Measurements from ENCODE around the gene PRL.

GRCh38 chr6:22330941-22331340 lies 34.1 kb upstream of the PRL start:
- no peak for TF ChIP-seq RXRA (IDR thresholded peaks at IDR 0.05; ENCODE audit: insufficient read depth, low read depth, low read length)
- no peak for TF ChIP-seq GTF2F1 (IDR thresholded peaks at IDR 0.05; ENCODE audit: borderline replicate concordance, low read depth, low read length)
- no peak for TF ChIP-seq TAF1 (IDR thresholded peaks at IDR 0.05; ENCODE audit: low read depth, low read length)
- TF ChIP-seq BACH1 (IDR thresholded peaks at IDR 0.05; ENCODE audit: low read length): no peak
- TF ChIP-seq POLR2A (IDR thresholded peaks at IDR 0.05; ENCODE audit: control extremely low read depth in 1 of 2, low read depth in 2 of 2, low read length in 2 of 2): no peak
- TF ChIP-seq CREB1 (IDR thresholded peaks at IDR 0.05): no peak
- TF ChIP-seq CTCF (IDR thresholded peaks at IDR 0.05; ENCODE audit: control extremely low read depth in 1 of 3, insufficient read depth in 1 of 3, low read depth in 1 of 3, low read length in 3 of 3): no peak
